CD14-positive monocyte (primary cell): ENCODE results near the gene ATPAF2. TPM values are rescaled to one million over a fixed set of nuclear protein-coding genes. Genes with fewer than 3 reads are reported as not detected.

Source experiments
- DNase-seq, 3 donors: peaks; one replicate each; pipeline ENCODE4 v3.0.0-alpha.2; 2011 to 2022
- H2AFZ ChIP-seq: 2 replicates; pipeline ENCODE4 v1.6.0; 2012; ENCODE audit warnings: mild to moderate bottlenecking, low read depth, low read length, inconsistent platforms; ENCODE audit not compliant: insufficient read depth, poor library complexity, severe bottlenecking
- H3K27ac ChIP-seq, 2 donors: 1 replicate in 1 of 2; 2 replicates in 1 of 2; pipeline ENCODE4 v1.5.1; 2012 to 2013; ENCODE audit warnings: low read length in 2 of 2, control low read depth in 1 of 2, inconsistent platforms in 1 of 2, low read depth in 1 of 2, mild to moderate bottlenecking in 1 of 2
- H3K27me3 ChIP-seq, 2 donors: one replicate each; pipeline versions ENCODE4 v1.6.0 to v1.6.1; 2011 to 2013; ENCODE audit warnings: low read length in 2 of 2; ENCODE audit not compliant: control insufficient read depth in 2 of 2, insufficient read depth in 2 of 2
- H3K36me3 ChIP-seq, 2 donors: replicated peaks in 1 of 2; 1 replicate in 1 of 2; 2 replicates in 1 of 2; pipeline versions ENCODE4 v1.5.1 to v1.6.1; 2012 to 2013; ENCODE audit warnings: low read length in 2 of 2, control low read depth in 1 of 2, inconsistent platforms in 1 of 2, mild to moderate bottlenecking in 1 of 2; ENCODE audit not compliant: insufficient read depth in 2 of 2, control insufficient read depth in 1 of 2
- H3K4me1 ChIP-seq, 2 donors: 1 replicate in 1 of 2; 2 replicates in 1 of 2; pipeline versions ENCODE4 v1.5.1 to v1.6.1; 2012 to 2013; ENCODE audit warnings: low read length in 2 of 2, control low read depth in 1 of 2, inconsistent platforms in 1 of 2, mild to moderate bottlenecking in 1 of 2, moderate library complexity in 1 of 2; ENCODE audit not compliant: insufficient read depth in 2 of 2, control insufficient read depth in 1 of 2
- H3K4me2 ChIP-seq: replicated peaks from 2 replicates; pipeline ENCODE3; 2012; ENCODE audit warnings: low read length, moderate library complexity, mild to moderate bottlenecking; ENCODE audit not compliant: poor library complexity, severe bottlenecking; ENCODE audit errors: extremely low read depth
- H3K4me3 ChIP-seq, 3 experiments: fragments of 200-600 bp in 1 of 3; sonication (generic) in 1 of 3; replicated peaks in 1 of 3; 1 replicate in 2 of 3; 2 replicates in 1 of 3; pipeline ENCODE4 v1.5.1; 2011 to 2013; ENCODE audit warnings: low read length in 3 of 3, mild to moderate bottlenecking in 3 of 3, control low read depth in 2 of 3, low read depth in 2 of 3, inconsistent platforms in 1 of 3, moderate library complexity in 1 of 3
- H3K79me2 ChIP-seq: 2 replicates; pipeline ENCODE4 v1.6.0; 2012; ENCODE audit warnings: mild to moderate bottlenecking, control low read depth, inconsistent platforms, low read length, moderate library complexity; ENCODE audit not compliant: insufficient read depth
- H3K9ac ChIP-seq: 2 replicates; pipeline ENCODE4 v1.6.0; 2017; ENCODE audit warnings: low read length, mild to moderate bottlenecking; ENCODE audit not compliant: insufficient read depth, poor library complexity, severe bottlenecking
- H3K9me3 ChIP-seq, 2 donors: replicated peaks in 1 of 2; 1 replicate in 1 of 2; 2 replicates in 1 of 2; pipeline versions ENCODE4 v1.5.1 to v1.6.1; 2012 to 2013; ENCODE audit warnings: low read length in 2 of 2, control low read depth in 1 of 2; ENCODE audit not compliant: control insufficient read depth in 1 of 2, insufficient read depth in 1 of 2
- H4K20me1 ChIP-seq: 2 replicates; pipeline ENCODE4 v1.6.0; 2012; ENCODE audit warnings: mild to moderate bottlenecking, low read length, control low read depth, moderate library complexity; ENCODE audit not compliant: insufficient read depth
- H3K27ac Mint-ChIP-seq, 7 donors: one replicate each; pipeline ENCODE4 v1.8.0; 2020; ENCODE audit warnings: mild to moderate bottlenecking in 7 of 7, mixed read lengths in 7 of 7, moderate library complexity in 6 of 7, inconsistent platforms in 2 of 7
- H3K27me3 Mint-ChIP-seq, 3 donors: one replicate each; pipeline ENCODE4 v1.8.0; 2021 to 2022; ENCODE audit warnings: low read depth in 3 of 3, mild to moderate bottlenecking in 3 of 3, mixed read lengths in 3 of 3, moderate library complexity in 3 of 3, inconsistent platforms in 1 of 3
- H3K36me3 Mint-ChIP-seq, 2 donors: one replicate each; pipeline ENCODE4 v1.8.0; 2020; ENCODE audit warnings: mixed read lengths in 2 of 2, inconsistent platforms in 1 of 2, mild to moderate bottlenecking in 1 of 2
- H3K4me1 Mint-ChIP-seq: one replicate; pipeline ENCODE4 v1.8.0; 2020; ENCODE audit warnings: mild to moderate bottlenecking, mixed read lengths
- H3K4me3 Mint-ChIP-seq, 2 donors: one replicate each; pipeline ENCODE4 v1.8.0; 2020; ENCODE audit warnings: mild to moderate bottlenecking in 2 of 2, mixed read lengths in 2 of 2, moderate library complexity in 1 of 2
- H3K9me3 Mint-ChIP-seq, 7 donors: one replicate each; pipeline ENCODE4 v1.8.0; 2020 to 2022; ENCODE audit warnings: mixed read lengths in 7 of 7, mild to moderate bottlenecking in 6 of 7, moderate library complexity in 6 of 7, inconsistent platforms in 2 of 7
- WGBS: methylation state at CpG from one replicate; pipeline ENCODE4 v1.1.5; 2013; ENCODE audit warnings: missing lambda C conversion rate; ENCODE audit not compliant: insufficient coverage; 5-methylcytosine and 5-hydroxymethylcytosine counted together
- intact Hi-C, 2 donors: fragments of 100-400 bp; cut with micrococcal nuclease; formaldehyde crosslinking; loops; one replicate each; pipeline versions ENCODE4 v1.15.0 to v1.15.1; 2023
- polyA plus RNA-seq, 3 donors: library from polyadenylated mRNA; depleted of rRNA in 1 of 3; unstranded in 2 of 3; stranded (reverse) in 1 of 3; fragments of 300-500 nt in 2 of 3; fragments of >200 nt in 1 of 3; fragmentation: Illumina TruSeq in 2 of 3; gene quantifications; 1 replicate in 2 of 3; 2 replicates in 1 of 3; pipeline ENCODE4 v1.2.3, GENCODE V29; 2012 to 2021
- TF ChIP-seq, protein P1 (sequence below): fragments of 200-600 bp; IDR thresholded peaks from one replicate; pipeline ENCODE4 v1.8.0; 2022; ENCODE audit warnings: antibody characterized with exemption, mild to moderate bottlenecking

ATPAF2 gene
- polyA plus RNA-seq, 3 donors: 41.3 to 50.8 (median 44.9) TPM

DNA sequence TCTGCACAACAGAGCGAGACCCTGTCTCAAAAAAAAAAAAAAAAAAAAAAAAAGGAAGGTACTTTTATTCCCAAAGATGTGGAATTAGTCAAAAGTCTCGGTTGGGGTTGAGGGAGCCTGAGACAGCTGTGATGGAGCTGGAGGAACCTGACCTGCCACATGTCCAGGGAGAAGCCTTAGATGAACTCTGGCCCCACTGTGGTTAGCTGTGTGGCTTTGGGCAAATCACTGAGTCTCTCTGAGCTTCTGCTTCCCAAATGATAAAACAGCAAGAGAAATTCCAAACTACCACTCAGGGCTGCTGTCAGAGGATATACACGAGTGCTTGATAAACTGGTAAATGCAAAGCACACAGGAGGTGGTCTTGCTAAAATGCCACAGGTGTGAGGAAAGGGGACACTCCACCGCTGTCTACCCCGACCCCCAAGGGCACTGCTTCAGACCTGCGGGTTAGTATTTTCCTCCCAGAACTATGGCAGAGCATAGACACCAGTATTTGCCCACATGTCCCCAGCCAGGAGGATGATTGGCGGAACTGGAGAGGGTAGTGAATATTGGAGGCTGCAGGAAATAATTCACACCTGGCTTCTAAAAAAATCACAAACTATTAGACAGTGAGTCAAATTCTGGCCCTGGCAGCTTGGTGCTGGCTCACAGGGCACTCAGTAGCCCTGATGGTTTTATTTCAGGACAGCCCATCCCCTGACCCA, 51.6 kb downstream of the ATPAF2 start:
- Histone ChIP-seq H3K79me2 (no peaks in the 10 kb centered on the region), H2AFZ (no peak overlapping the region), H3K9me3 (no peaks in the 10 kb centered on the region), H3K4me1 (no peaks in the 10 kb centered on the region), H4K20me1 (no peaks in the 10 kb centered on the region), H3K9ac (no peak overlapping the region), H3K27me3 (no peaks in the 10 kb centered on the region), H3K27ac (no peak overlapping the region), H3K4me2 (no peak overlapping the region), H3K36me3 (no peaks in the 10 kb centered on the region), H3K4me3 (no peak overlapping the region)
- intact Hi-C loops: no loop called here
- Mint-ChIP-seq H3K36me3 (no peaks in the 10 kb centered on the region), H3K9me3 (peaks cover 0 to 2% (median 0%) of the 10 kb centered on the region in 7 donors), H3K4me1 (no peaks in the 10 kb centered on the region), H3K4me3 (no peak overlapping the region), H3K27me3 (peaks cover 0 to 7% (median 2%) of the 10 kb centered on the region in 3 donors), H3K27ac (no peak overlapping the region)
- WGBS: 78% methylated on average over 2 of the region's 7 CpGs
- TF ChIP-seq, protein P1, sequence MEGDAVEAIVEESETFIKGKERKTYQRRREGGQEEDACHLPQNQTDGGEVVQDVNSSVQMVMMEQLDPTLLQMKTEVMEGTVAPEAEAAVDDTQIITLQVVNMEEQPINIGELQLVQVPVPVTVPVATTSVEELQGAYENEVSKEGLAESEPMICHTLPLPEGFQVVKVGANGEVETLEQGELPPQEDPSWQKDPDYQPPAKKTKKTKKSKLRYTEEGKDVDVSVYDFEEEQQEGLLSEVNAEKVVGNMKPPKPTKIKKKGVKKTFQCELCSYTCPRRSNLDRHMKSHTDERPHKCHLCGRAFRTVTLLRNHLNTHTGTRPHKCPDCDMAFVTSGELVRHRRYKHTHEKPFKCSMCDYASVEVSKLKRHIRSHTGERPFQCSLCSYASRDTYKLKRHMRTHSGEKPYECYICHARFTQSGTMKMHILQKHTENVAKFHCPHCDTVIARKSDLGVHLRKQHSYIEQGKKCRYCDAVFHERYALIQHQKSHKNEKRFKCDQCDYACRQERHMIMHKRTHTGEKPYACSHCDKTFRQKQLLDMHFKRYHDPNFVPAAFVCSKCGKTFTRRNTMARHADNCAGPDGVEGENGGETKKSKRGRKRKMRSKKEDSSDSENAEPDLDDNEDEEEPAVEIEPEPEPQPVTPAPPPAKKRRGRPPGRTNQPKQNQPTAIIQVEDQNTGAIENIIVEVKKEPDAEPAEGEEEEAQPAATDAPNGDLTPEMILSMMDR: no peak
- DNase-seq: no peak

DNA sequence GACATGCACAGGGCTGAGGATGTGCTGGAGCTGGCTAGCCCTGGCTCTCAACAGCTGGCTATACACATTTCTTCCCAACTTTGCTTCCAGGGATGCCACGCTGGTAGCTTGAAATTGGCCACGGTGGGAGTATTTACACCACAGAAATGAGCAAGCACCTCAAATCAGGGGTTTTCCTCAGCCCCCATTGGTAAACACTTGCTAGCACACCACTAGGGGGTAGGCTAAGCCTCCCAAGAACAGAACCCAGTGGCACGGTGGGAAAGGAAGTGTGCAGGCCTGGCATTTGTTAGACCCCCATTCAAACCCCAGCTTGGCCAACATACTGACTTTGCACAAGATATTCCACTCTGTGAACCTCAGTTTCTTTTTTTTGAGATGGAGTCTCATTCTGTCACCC, 53.4 kb downstream of the ATPAF2 start:
- Histone ChIP-seq H4K20me1 (no peaks in the 10 kb centered on the region), H3K27ac (no peak overlapping the region), H3K9me3 (no peaks in the 10 kb centered on the region), H3K4me1 (no peaks in the 10 kb centered on the region), H2AFZ (no peak overlapping the region), H3K9ac (no peak overlapping the region), H3K4me3 (no peak overlapping the region), H3K27me3 (no peaks in the 10 kb centered on the region), H3K79me2 (no peaks in the 10 kb centered on the region), H3K4me2 (no peak overlapping the region), H3K36me3 (no peaks in the 10 kb centered on the region)
- H3K4me1 Mint-ChIP-seq: no peaks in the 10 kb centered on the region
- peaks cover 0 to 3% (median 0%) of the 10 kb centered on the region in 7 donors for H3K9me3 Mint-ChIP-seq
- peaks cover 0 to 7% (median 2%) of the 10 kb centered on the region in 3 donors for H3K27me3 Mint-ChIP-seq
- TF ChIP-seq, protein P1: peak; percentile 13
- peak in 1 of 3 donors; percentile 30 for DNase-seq
- H3K4me3 Mint-ChIP-seq: no peak overlapping the region
- intact Hi-C loops: no loop called here
- peak overlapping the region in 1 of 7 donors; percentile 13 for H3K27ac Mint-ChIP-seq
- 0% methylated on average over 1 of the region's 3 CpGs for WGBS
- H3K36me3 Mint-ChIP-seq: no peaks in the 10 kb centered on the region
